Fibroblast of lung (primary cell): ENCODE data around the gene GSG1L. TPM values are rescaled to one million over a fixed set of nuclear protein-coding genes. Genes with fewer than 3 reads are reported as not detected.

ENCODE experiments used
- DNase-seq, 2 donors: peaks; one replicate each; pipeline versions ENCODE4 v3.0.0 to v3.0.0-alpha.2; 2010; ENCODE audit warnings: low read depth in 2 of 2
- H2AFZ ChIP-seq: 2 replicates; pipeline ENCODE4 v1.5.1; 2012; ENCODE audit warnings: low read length, control low read depth, inconsistent platforms
- H3K27ac ChIP-seq: 2 replicates; pipeline ENCODE4 v1.5.1; 2011; ENCODE audit warnings: low read length, control low read depth; ENCODE audit not compliant: insufficient read depth
- H3K27me3 ChIP-seq: 2 replicates; pipeline ENCODE4 v1.5.1; 2011; ENCODE audit warnings: mild to moderate bottlenecking, low read length; ENCODE audit not compliant: control insufficient read depth, insufficient read depth
- H3K36me3 ChIP-seq: 2 replicates; pipeline ENCODE4 v1.5.1; 2011; ENCODE audit warnings: low read length; ENCODE audit not compliant: control insufficient read depth, insufficient read depth
- H3K4me1 ChIP-seq: 2 replicates; pipeline ENCODE4 v1.5.1; 2011; ENCODE audit warnings: low read length; ENCODE audit not compliant: control insufficient read depth, insufficient read depth; ENCODE audit errors: extremely low read depth
- H3K4me2 ChIP-seq: 2 replicates; pipeline ENCODE4 v1.5.1; 2011; ENCODE audit warnings: low read length, control low read depth; ENCODE audit not compliant: insufficient read depth; ENCODE audit errors: extremely low read depth
- H3K4me3 ChIP-seq, 4 experiments: fragments of 200-600 bp in 1 of 4; sonication (generic) in 1 of 4; replicated peaks in 1 of 4; 2 replicates each; pipeline ENCODE4 v1.5.1; 2011 to 2016; ENCODE audit warnings: low read length in 4 of 4, low read depth in 3 of 4, mild to moderate bottlenecking in 3 of 4, control low read depth in 2 of 4, inconsistent platforms in 1 of 4, mixed read lengths in 1 of 4; ENCODE audit not compliant: insufficient read depth in 1 of 4; ENCODE audit errors: control extremely low read depth in 1 of 4
- H3K79me2 ChIP-seq: 2 replicates; pipeline ENCODE4 v1.5.1; 2012; ENCODE audit warnings: mild to moderate bottlenecking, low read length, inconsistent platforms; ENCODE audit not compliant: control insufficient read depth, insufficient read depth
- H3K9ac ChIP-seq: 2 replicates; pipeline ENCODE4 v1.5.1; 2011; ENCODE audit warnings: mild to moderate bottlenecking, low read length, control low read depth; ENCODE audit not compliant: insufficient read depth
- H3K9me3 ChIP-seq: 2 replicates; pipeline ENCODE4 v1.5.1; 2012; ENCODE audit warnings: low read depth, low read length; ENCODE audit not compliant: control insufficient read depth, insufficient read depth
- H4K20me1 ChIP-seq: 2 replicates; pipeline ENCODE4 v1.5.1; 2011; ENCODE audit warnings: low read length; ENCODE audit not compliant: control insufficient read depth, insufficient read depth; ENCODE audit errors: extremely low read depth
- CTCF ChIP-seq, 2 donors: IDR thresholded peaks in 1 of 2; conservative IDR thresholded peaks in 1 of 2; 1 replicate in 1 of 2; 2 replicates in 1 of 2; pipeline ENCODE4 v1.5.1; 2011 to 2012; ENCODE audit warnings: low read length in 2 of 2, control low read depth in 1 of 2, inconsistent platforms in 1 of 2, low read depth in 1 of 2, mild to moderate bottlenecking in 1 of 2
- EZH2 ChIP-seq: IDR thresholded peaks from 2 replicates; pipeline ENCODE4 v1.5.1; 2012; ENCODE audit warnings: low read length, control low read depth, mild to moderate bottlenecking; ENCODE audit errors: missing control alignments
- polyA plus RNA-seq, 2 donors: library from polyadenylated mRNA; depleted of rRNA in 1 of 2; stranded (reverse) in 1 of 2; unstranded in 1 of 2; fragments of >200 nt; gene quantifications; 2 replicates each; pipeline ENCODE4 v1.2.1, GENCODE V29; 2011 to 2012; ENCODE audit warnings: missing spikeins in 1 of 2
- total RNA-seq: library from RNA; depleted of rRNA; stranded (reverse); fragments of >200 nt; gene quantifications from 2 replicates; pipeline ENCODE4 v1.2.1, GENCODE V29; 2014

The GSG1L gene
- total and polyA plus RNA-seq, 2 donors (not counting 1 experiment from before 2014, with no cell fraction given) = not detected

- Histone ChIP-seq H3K27ac (no peak overlapping the region), H3K9ac (no peak overlapping the region), H2AFZ (no peak overlapping the region), H3K9me3 (no peaks in the 10 kb centered on the region), H4K20me1 (no peaks in the 10 kb centered on the region), H3K79me2 (no peaks in the 10 kb centered on the region), H3K4me1 (no peaks in the 10 kb centered on the region), H3K4me3 (no peak overlapping the region), H3K4me2 (no peak overlapping the region), H3K27me3 (peaks cover 54% of the 10 kb centered on the region), H3K36me3 (no peaks in the 10 kb centered on the region)
- DNase-seq = no peak
- TF ChIP-seq CTCF (conservative IDR thresholded peaks at IDR 0.05 in 1 of 2, IDR thresholded peaks at IDR 0.05 in 1 of 2; ENCODE audit: low read depth in 1 of 2, low read length in 2 of 2) = no peak
Measured at GRCh38 chr16:28062261-28062846, 1.2 kb downstream of the GSG1L start.

- Histone ChIP-seq H3K36me3 (no peaks in the 10 kb centered on the region), H3K9me3 (no peaks in the 10 kb centered on the region), H2AFZ (no peak overlapping the region), H4K20me1 (no peaks in the 10 kb centered on the region), H3K4me1 (no peaks in the 10 kb centered on the region), H3K9ac (no peak overlapping the region), H3K27me3 (peaks cover 54% of the 10 kb centered on the region), H3K27ac (no peak overlapping the region), H3K4me3 (no peak overlapping the region), H3K79me2 (no peaks in the 10 kb centered on the region), H3K4me2 (no peak overlapping the region)
- TF ChIP-seq CTCF (conservative IDR thresholded peaks at IDR 0.05 in 1 of 2, IDR thresholded peaks at IDR 0.05 in 1 of 2; ENCODE audit: low read depth in 1 of 2, low read length in 2 of 2) = no peak
- TF ChIP-seq EZH2 = no peak
- no peak for DNase-seq
Measured at GRCh38 chr16:28061352-28062101, 2.0 kb downstream of the GSG1L start.

GRCh38 chr16:28059841-28060575 lies 3.5 kb downstream of the GSG1L start:
- no peak for TF ChIP-seq EZH2
- no peak for TF ChIP-seq CTCF (conservative IDR thresholded peaks at IDR 0.05 in 1 of 2, IDR thresholded peaks at IDR 0.05 in 1 of 2; ENCODE audit: low read depth in 1 of 2, low read length in 2 of 2)
- Histone ChIP-seq H3K4me2 (no peak overlapping the region), H3K27me3 (peaks cover 49% of the 10 kb centered on the region), H3K4me3 (no peak overlapping the region), H3K9me3 (no peaks in the 10 kb centered on the region), H4K20me1 (no peaks in the 10 kb centered on the region), H3K27ac (no peak overlapping the region), H3K4me1 (no peaks in the 10 kb centered on the region), H3K36me3 (no peaks in the 10 kb centered on the region), H3K9ac (no peak overlapping the region), H2AFZ (no peak overlapping the region), H3K79me2 (no peaks in the 10 kb centered on the region)
- DNase-seq = no peak
